Activated naive CD4-positive, alpha-beta T cell treated with anti-CD3 and anti-CD28 coated beads, Interleukin-2, amount 50 U/mL, for 16 hours (primary cell): ENCODE measurements around the gene NPR2.

Source experiments
- DNase-seq: peaks from one replicate; pipeline ENCODE4 v3.0.0-alpha.2; 2020

Gene NPR2

DNA sequence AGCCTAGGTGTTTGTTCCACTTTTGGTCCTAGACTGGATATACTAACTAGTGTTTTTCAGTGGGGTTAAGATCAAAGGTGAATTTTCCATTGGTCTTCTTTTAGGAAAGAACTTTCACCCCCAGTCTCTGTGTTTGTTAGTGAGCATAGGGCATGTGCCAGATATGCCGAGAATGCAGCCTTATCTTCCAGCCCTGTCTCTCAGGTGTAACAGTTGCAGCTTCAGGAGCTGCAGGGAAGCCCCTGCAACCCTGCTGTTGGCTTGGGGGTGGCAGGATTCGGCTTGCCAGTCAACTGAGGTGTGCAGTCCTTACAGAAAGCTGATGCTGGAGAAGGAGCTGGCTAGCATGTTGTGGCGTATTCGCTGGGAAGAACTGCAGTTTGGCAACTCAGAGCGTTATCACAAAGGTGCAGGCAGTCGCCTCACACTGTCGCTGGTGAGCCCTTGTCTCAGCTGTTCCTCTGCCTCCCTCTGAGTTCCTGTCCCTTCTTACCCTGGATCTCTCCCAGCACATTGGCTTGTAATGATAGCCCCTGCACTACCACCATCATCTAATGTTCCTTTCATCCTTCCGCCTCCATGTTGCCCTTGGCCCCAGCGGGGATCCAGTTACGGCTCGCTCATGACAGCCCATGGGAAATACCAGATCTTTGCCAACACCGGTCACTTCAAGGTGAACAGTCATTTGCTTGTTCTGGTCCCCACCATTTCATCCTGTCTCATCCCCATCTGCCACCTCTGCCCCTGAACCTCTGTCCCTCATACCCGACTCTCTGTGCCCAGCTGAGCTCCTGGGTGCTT lies 10.1 kb downstream of the NPR2 start:
- no peak for DNase-seq

DNA sequence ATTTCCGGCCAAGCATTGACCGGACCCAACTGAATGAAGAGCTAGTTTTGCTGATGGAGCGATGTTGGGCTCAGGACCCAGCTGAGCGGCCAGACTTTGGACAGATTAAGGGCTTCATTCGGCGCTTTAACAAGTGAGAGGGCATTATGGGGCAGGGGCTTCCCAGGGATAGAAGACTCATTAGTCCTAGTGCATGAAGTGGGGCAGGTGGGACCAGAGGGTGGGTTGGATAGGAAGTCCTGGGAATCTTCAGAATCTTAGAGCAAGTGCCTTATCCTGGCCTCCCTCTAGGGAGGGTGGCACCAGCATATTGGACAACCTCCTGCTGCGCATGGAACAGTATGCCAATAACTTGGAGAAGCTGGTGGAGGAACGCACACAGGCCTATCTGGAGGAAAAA lies 14.7 kb downstream of the NPR2 start:
- no peak for DNase-seq

DNA sequence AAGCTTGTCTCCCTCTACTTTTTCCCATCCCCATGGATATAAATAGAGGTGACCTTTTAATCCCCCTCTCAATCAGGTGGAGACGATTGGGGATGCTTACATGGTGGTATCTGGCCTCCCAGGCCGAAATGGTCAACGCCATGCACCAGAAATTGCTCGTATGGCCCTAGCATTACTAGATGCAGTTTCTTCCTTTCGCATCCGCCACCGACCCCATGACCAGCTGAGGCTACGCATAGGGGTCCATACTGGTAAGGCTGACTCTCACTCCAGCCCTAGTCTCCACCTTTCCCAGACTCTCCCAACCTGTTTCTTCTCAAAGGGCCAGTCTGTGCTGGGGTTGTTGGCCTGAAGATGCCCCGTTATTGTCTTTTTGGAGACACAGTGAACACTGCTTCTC lies 17.0 kb downstream of the NPR2 start:
- DNase-seq: no peak

DNA sequence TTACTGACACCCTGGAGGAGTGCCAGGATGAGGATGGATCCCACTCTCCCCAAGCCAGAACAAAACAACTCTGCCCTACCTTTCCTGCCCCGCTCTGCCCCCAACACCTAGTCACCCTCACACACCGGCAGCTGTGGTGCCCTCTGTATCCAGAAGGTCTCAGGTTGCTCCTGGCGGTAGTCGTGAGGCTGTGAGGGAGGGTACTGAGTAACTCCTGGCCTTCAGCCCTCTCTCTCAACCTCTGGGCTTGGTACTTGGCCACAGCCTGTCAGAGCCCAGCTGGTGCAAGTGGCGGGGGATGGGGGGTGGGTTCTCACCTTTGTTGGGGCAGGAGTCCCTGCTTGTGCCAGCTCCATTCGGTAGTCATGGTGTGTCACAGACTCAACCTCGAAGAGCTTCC lies 18.7 kb downstream of the NPR2 start:
- DNase-seq: no peak

DNA sequence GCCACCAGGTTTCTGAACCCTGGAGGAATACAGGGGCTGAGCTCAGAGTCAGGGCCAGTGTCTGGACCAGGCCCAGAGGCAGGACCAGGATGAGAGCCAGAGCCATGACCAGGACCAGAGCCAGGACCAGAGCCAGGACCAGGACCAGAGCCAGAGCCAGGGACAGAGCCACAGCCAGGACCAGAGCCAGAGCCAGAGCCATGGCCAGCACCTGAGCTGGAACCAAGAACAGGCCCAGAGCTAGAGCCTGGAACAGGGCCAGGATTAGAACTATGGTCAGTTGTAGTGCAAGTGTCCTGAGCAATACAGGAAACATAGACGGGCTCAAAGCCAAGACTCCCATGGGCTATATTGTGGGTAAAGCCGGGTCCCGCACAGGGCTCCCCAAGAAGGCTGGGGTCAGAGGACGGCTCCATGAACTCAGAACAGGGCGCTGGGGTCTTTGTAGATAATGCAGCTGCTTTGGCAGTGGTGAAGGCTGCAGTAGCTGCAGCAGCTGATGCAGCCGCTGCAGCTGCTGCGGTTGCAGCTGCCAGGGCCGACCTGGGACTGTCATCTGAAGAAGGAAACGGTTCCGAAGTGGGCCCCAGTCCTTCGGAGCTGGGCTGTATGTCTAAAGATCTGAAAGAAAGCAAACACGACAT lies 20.1 kb downstream of the NPR2 start:
- no peak for DNase-seq

DNA sequence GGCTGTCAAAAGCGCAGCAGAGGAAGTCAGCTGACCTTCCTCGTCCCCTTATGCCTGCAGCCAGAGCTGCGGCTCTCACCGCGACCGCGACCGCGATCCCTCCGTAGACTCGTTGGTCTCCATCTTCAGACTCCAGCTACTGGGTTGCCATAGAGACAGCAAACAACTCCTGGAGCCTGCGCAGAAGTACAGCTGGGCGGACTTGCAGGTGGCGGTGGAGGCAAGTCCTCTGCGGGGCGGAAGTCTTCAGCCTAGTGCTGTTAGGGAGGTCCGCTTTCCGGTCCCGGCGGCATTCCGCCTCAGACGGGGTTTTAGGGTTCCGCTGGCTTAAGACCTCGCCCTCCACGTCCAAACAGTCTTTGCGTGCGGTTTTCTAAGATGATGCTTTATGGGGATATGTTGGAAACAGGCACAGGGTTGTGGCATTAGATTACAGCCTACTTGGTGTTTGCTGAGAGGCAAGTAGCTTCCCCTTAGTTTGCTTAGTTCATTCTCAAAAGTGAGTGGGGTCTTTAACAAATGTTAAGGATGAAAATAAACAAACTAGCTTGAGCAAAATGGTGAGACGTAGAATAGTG lies 20.7 kb downstream of the NPR2 start, which contains the start of gene SPAG8:
Gene SPAG8, minus strand, starts transcription at position 238 of the 578 bp plus-strand sequence. Its CDS starts 115 bp downstream, at position 123.
- peak; percentile 94 for DNase-seq

DNA sequence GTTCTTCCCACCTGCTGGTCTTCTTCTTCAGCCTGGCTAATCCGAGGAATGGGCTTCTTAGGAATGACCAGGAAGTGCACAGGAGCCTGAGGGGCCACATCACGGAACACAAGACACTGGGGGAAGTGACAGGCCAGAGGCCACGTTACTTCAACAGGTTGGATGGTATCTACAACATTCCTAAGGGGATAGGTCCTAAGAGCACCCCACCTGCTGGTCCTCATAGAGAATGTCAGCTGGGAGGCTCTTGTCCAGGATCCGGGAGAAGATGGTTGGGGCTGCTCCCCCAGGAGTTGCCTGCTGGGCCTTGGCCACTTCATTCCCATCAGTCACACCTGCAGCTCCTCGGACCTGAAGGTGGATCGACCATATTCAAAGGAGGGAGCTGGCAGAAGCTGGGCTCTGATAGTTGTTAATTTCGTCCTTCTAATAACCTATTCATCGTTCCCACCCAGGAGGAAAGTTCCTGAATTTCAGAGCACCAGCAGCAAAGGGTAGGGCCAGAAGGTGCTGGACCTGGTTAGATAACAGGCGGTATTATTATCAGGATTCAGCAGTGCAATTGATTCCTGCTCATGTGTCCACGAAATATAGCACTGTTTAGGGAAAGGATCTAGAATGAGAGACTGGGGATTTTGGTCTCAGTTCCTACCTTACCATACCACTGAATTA lies 22.2 kb downstream of the NPR2 start:
- DNase-seq: no peak

DNA sequence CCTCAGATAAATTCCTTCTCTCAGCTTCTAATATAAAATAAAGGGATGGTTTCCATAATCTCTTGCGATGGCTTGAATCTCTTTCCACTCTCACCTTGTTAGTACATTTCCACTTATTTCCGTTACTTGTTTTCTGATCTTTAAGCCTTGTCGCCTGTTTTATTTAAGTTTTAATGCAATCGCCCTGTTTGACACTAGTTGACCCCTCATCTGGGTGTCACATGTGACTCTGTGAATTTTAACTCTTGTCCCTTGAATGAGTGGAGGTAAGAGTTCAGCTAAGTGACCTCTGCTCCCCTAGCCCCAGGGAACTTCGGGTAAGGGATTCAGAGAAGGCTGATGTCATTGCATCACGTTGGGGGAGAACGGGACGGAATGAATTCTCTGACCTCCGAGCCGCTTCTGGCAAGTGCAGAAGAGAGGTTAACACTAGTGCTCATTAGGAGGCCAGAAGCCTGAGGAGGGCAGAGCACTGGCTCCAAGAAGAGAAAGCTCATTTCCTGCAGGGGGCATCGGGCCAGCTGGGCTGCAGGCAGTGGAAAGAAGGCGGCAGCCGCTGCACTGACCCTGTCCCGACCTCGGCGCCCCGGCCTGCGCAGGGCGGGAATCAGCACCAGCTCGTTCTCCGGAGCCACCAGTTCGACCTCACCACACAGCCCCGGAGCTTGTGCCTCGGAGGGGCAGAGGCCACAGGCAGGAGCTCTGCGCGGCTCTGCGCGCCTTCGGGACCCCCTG lies 22.9 kb downstream of the NPR2 start:
- no peak for DNase-seq

DNA sequence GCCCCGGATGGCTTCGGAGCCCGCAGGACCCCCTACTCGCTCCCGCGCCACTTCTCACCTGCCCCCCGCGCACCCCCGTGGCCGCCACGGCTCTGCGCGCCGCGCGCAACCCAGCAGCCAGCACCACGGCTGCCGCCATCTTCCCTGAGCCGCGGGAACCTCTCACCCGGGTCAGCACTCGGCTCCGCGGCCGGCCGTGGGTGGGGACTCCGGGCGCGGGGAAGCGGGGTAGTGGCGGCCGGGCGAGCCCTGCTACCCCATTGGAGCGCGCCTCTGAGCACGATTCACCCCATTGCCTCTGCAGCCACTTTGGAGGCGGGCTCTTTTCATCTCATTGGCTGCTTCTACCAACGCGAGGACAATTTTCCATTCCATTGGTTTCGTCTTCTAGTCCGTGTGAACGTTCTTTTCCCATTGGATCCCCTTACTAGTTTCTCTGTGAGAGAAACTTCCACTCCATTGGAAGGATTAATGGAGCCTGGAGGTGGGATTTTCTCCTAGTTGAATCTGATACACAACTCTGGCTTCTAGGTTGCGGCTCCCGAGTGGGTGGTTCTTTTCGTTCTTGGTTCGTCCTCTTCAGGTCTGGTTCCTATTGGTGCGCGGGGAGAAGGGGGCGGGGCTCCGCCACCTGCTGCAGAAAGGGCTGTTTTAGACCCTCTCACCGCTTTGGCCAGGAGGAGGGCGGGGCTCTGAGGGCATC lies 23.6 kb downstream of the NPR2 start, which contains the start of gene HINT2:
Gene HINT2, minus strand, starts transcription at position 202 of the 703 bp plus-strand sequence. Its CDS starts 63 bp downstream, at position 139.
- peak; percentile 99 for DNase-seq

DNA sequence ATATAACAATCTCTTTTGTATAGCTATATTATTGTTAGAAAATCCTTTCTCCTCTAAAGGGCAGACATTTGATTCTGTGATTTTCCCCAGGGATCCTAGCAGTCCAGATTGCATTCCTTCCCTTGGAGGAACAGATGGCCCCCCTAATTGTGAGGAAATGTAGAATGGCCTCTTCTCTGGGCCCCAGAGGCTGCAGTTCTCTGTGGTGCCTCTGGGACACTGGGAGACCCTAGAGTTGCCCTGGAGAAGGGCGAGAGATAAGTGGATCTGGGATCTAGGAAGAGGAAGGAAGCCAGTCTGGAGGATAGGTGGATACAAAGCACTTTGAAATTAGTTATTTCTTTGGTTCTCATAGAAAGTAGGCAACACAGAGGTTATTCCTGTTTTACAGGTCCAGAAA lies 25.3 kb downstream of the NPR2 start:
- DNase-seq: no peak

DNA sequence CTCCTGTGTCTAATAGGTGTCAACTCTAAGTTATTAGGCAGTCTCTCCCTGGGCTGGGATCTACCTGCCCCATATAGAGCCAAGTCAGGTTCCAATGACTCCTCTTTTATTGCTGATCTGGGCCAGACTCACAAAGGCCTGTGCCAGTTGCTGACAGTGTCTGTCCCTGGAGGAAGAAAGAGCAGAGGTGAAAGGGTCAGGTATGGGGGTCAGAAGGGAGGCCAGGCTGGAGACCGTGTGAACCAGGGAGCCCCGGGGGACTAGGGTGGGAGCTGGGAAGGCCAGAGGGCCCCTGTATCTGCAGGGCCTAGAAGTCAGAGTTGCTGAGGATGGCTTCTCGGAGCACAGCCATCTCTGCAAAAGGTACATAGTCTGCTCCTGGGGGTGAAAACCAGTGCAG lies 26.9 kb downstream of the NPR2 start:
- no peak for DNase-seq

DNA sequence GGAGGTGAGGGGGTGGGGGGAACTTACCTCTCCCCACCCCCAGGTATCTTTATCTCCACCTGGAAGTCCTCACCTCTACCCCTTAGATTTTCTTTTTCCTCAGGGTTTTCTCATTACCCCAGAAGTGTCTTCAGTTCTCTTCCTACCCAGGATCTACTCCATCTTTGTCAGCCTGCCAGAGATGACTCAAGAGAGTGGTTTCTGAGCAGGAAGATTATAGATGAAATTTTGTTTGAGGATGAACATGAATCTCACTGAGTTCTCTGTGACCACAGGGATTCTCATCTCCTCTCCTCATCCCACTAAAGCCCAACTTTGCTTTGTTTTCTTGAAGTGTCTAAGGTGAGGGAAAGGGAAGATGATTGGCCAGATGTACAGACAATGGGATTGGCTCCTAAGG lies 28.7 kb downstream of the NPR2 start:
- DNase-seq: no peak

DNA sequence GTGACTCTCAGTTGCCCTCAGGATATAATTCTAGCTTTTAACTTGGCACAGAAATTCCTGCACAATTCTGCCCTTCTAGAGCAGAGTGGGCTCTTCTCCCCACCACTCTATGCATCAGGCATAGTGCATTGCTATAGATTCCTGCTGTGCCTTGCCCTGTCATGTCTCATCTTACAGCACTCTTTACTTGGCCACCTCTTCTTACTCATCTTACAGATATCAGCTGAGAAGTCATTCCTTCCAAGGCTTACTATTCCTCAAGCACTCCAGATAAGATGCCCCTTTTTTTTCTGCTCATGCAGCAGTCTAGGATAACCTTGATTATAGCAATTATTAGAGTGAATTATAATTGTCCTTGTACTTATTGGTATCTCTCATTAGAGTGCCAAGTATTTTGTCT lies 31.5 kb downstream of the NPR2 start:
- DNase-seq: no peak

DNA sequence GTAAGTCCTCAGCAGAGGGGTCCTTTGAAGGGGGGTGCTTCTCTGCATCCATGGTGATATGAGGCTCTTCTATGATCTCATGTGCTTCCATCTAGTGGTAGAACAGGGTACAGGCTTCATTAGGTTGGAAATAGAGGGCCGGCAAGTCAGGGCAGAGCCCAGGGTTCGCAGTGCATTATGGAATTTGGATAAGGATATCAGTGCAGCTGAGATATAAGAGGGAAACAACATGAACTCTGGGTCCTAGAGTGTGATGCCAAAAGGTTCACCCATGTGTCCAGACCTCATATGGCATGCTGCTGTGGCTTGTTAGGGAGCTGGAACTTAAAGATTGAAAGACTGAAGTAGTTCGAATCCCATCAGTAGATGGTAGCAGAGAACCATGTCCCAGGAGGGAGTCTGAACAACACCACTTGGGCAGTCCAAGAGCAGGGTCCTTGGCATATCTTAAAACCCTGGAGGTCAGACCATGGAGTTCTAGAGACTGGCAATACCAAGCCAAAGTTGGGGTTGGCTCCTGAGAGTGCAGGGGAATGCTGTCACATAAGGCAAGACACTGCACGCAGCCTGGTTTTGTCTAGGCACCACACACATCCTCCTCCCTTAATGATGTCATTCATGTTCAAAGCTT lies 34.8 kb downstream of the NPR2 start:
- peak; percentile 24 for DNase-seq

DNA sequence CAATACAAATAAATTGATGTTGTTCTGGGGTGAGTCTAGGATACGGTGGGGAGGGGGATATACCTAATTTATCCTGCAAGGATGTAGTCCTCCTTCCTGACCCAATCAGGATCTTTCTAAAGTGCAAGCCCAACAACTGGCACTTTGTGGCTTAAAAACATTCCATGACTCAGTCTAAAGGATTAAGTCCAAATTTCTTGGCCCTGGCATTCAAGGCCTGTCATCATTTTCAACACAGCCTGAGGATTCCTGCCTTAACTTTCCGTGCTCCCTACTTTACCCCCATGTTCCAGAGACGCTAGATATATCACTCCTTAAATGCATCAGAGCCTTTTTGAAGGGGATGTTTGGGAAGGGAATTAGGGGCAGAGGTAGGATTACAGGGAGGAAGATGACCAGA lies 36.1 kb downstream of the NPR2 start:
- DNase-seq: no peak

DNA sequence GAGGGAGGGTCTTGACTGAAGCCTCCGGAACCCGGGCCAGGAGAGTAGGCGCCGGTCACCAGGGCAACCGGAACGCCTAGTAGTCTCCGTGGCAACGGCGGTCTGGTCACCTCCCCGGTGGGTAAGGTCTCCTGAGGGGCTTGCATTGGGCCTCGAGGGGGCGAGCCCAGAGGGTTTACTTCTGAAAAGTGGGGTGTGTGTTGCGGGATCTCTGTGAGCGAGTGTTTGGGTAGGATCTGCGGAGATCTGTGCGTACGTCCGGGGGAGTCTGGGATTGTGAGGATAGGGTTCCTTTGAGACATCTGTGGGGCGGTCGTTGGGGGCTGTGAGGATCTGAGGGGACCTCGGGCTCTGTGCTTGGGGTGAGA lies 37.3 kb downstream of the NPR2 start, which contains the start of gene FAM221B:
Gene FAM221B, minus strand, starts transcription at position 17 of the 368 bp plus-strand sequence. CDS start 2,571 bp downstream, outside the sequence.
- DNase-seq: peak; percentile 30

DNA sequence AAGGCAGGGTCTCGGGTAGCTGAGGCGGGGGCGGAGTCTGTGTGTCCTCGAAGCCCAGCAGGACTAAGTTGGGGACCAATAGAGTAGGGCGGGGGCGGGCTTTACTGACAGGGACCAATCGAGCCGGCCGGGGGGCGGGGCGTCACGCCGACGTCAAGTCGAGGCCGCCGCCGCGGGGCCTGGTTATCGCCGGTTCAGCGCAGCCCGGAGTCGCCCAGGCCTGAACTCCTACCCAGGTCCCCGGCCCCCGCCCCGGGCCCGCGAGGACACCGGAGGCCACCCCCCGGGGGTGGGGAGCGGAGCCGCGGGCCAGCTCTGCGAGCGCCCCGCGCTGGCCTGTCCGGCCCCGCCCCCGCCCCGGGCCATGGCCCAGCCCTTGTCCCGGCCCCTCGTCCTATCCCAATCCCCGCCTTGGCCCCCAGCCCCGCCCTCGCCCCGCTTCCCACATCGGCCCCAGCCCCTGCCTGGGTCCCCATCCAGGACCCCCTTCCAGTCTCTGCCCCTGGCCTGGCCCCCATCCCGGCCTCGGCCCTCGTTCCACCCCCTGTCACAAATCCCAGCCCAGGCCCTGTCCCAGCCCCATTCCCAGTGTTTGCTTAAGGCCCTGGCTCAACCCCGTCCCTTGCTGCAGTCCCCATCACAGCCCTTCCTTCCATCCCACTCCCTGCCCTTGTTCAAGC lies 37.8 kb downstream of the NPR2 start, which contains the start of gene TMEM8B:
Gene TMEM8B, plus strand, starts transcription at position 145 of the 680 bp plus-strand sequence. Its CDS starts 220 bp downstream, at position 365.
- peak; percentile 97 for DNase-seq

DNA sequence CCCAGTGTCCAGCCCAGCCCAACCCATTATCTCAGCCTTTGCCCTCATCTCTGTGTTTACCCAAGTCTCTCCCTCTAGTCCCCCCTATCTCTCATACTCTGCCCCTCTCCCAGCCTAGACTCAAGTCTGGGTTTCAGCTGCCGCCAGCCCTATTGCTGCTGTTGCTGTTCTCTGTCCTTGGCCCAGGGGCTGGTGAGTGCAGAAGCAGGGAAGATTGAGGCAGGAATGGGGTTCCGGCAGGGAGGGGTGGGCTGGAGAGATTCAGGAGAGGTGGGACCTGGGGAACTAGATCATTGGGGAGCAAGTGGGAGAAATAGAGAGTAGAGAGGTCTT lies 38.3 kb downstream of the NPR2 start:
- no peak for DNase-seq

DNA sequence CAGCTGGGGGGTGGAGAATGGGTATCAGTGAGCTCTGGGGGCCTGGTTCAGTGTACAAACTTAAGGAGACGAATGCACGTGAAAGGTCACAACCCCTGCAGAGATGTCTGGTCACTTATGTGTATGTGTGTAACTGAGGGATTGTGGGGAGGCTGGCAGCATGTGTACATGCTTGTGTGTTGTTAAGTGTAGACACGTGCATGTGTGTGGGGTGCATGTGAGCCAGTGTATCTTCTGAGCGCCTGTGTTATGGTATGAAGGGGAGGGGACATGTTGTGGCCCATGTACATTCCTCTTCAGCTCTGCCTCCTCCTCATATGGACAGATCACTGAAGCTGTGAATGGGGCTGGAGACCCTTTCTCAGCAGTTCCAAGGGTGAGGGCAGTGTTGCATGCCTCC lies 39.6 kb downstream of the NPR2 start:
- no peak for DNase-seq

DNA sequence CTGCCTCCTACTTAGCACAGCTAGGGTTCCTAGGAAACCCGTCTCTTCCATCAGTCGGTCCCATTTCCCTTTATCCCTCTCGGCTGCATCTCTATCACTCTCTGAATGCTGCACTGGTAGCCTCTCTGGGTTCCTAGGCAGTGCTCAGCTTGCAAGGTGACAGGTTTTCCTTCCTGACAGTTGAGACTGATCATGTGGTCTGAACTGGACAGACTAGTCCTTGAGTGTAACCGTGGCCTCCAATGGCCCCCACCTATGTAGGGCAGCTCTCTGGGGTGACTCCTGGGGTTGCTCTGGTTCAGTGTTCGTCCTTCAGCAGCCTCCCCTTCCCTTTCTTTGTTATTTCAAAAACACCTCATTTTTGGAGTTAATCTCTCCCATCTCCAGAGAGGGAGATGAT lies 41.4 kb downstream of the NPR2 start:
- no peak for DNase-seq
